Mammary epithelial cell (primary cell): ENCODE results near the gene NEK7.

Experiments used
- EZH2 ChIP-seq: IDR thresholded peaks from 2 replicates; pipeline ENCODE4 v1.6.1; 2012; ENCODE audit warnings: low read length, inconsistent platforms, borderline replicate concordance
- TF ChIP-seq, protein P1 (sequence below), 2 donors: IDR thresholded peaks in 1 of 2; conservative IDR thresholded peaks in 1 of 2; 2 replicates each; pipeline ENCODE4 v1.5.1; 2011 to 2012; ENCODE audit warnings: inconsistent platforms in 2 of 2, low read length in 2 of 2, mild to moderate bottlenecking in 2 of 2, control low read depth in 1 of 2, low read depth in 1 of 2; ENCODE audit not compliant: insufficient read depth in 1 of 2; ENCODE audit errors: extremely low read depth in 1 of 2

- TF ChIP-seq, protein P1, sequence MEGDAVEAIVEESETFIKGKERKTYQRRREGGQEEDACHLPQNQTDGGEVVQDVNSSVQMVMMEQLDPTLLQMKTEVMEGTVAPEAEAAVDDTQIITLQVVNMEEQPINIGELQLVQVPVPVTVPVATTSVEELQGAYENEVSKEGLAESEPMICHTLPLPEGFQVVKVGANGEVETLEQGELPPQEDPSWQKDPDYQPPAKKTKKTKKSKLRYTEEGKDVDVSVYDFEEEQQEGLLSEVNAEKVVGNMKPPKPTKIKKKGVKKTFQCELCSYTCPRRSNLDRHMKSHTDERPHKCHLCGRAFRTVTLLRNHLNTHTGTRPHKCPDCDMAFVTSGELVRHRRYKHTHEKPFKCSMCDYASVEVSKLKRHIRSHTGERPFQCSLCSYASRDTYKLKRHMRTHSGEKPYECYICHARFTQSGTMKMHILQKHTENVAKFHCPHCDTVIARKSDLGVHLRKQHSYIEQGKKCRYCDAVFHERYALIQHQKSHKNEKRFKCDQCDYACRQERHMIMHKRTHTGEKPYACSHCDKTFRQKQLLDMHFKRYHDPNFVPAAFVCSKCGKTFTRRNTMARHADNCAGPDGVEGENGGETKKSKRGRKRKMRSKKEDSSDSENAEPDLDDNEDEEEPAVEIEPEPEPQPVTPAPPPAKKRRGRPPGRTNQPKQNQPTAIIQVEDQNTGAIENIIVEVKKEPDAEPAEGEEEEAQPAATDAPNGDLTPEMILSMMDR (conservative IDR thresholded peaks at IDR 0.05 in 1 of 2, IDR thresholded peaks at IDR 0.05 in 1 of 2; ENCODE audit: extremely low read depth in 1 of 2, insufficient read depth in 1 of 2, low read depth in 1 of 2, low read length in 2 of 2): no peak
- TF ChIP-seq EZH2: no peak
These were observed 17.0 kb downstream of the NEK7 start for GRCh38 chr1:198173832-198174231.
